Tibial nerve (tissue), 4 donors: ENCODE results near the gene DPH5.

Experiments used
- CTCF ChIP-seq, 5 experiments: fragments of 200-600 bp in 3 of 5; fragments of 450-650 bp in 2 of 5; sonication (generic) in 3 of 5; IDR thresholded peaks; one replicate each; pipeline ENCODE4 v1.5.1; 2016 to 2019; ENCODE audit warnings: antibody characterized with exemption in 5 of 5, mild to moderate bottlenecking in 3 of 5, moderate library complexity in 2 of 5
- EP300 ChIP-seq, 2 donors: sonication (generic); formaldehyde crosslinking; IDR thresholded peaks; one replicate each; pipeline ENCODE4 v1.6.1; 2017; ENCODE audit warnings: antibody characterized with exemption in 2 of 2, mild to moderate bottlenecking in 1 of 2
- POLR2A ChIP-seq, 2 donors: fragments of 450-650 bp; IDR thresholded peaks; one replicate each; pipeline ENCODE4 v1.6.1; 2017; ENCODE audit warnings: antibody characterized with exemption in 2 of 2, mild to moderate bottlenecking in 2 of 2, moderate library complexity in 2 of 2

- TF ChIP-seq CTCF (IDR thresholded peaks at IDR 0.05) = no peak
- no peak for TF ChIP-seq POLR2A (IDR thresholded peaks at IDR 0.05)
- no peak for TF ChIP-seq EP300 (IDR thresholded peaks at IDR 0.05)
Measured at GRCh38 chr1:100995198-100995988, 30.2 kb downstream of the DPH5 start.
